Embryonic facial prominence (tissue), 1 donor: ENCODE results near the gene PCDHA8.
"Not testable (repeated sequence)": the region's sequence is repeated elsewhere in the genome, so short reads cannot be mapped to it uniquely, and the experiment has no call there.

ENCODE experiments used
- DNase-seq: peaks from one replicate; pipeline ENCODE4 v3.0.0-alpha.2; 2016; ENCODE audit errors: extremely low spot score

Gene PCDHA8

GRCh38 chr5:140827704-140828361 lies 13.2 kb upstream of the PCDHA8 start, which contains the start of gene PCDHA6:
TSS of gene PCDHA6 (plus strand) at chr5:140827960. CDS start at chr5:140828092, 132 bp downstream.
- no peak for DNase-seq

DNA sequence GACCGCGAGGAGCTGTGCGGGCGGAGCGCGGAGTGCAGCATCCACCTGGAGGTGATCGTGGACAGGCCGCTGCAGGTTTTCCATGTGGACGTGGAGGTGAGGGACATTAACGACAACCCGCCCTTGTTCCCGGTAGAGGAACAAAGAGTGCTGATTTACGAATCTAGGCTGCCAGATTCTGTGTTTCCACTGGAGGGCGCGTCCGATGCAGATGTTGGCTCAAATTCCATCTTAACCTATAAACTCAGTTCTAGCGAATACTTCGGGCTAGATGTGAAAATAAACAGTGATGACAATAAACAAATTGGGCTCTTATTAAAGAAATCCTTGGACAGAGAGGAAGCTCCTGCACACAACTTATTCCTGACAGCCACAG lies 12.6 kb upstream of the PCDHA8 start:
- no peak for DNase-seq

- DNase-seq = not testable (repeated sequence)
Measured at GRCh38 chr5:140829511-140830501, 11.2 kb upstream of the PCDHA8 start.

GRCh38 chr5:140833993-140834392 lies 7.0 kb upstream of the PCDHA8 start, which contains the start of gene PCDHA7:
TSS of gene PCDHA7 (plus strand) at chr5:140834269. CDS start at chr5:140834384, 115 bp downstream.
- no peak for DNase-seq

DNA sequence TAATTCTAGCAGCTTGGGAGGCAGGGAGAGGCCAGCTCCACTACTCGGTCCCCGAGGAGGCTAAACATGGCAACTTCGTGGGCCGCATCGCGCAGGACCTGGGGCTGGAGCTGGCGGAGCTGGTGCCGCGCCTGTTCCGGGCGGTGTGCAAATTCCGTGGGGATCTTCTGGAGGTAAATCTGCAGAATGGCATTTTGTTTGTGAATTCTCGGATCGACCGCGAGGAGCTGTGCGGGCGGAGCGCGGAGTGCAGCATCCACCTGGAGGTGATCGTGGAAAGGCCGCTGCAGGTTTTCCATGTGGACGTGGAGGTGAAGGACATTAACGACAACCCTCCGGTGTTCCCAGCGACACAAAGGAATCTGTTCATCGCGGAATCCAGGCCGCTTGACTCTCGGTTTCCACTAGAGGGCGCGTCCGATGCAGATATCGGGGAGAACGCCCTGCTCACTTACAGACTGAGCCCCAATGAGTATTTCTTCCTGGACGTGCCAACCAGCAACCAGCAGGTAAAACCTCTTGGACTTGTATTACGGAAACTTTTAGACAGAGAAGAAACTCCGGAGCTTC lies 6.5 kb upstream of the PCDHA8 start:
- DNase-seq = not testable (repeated sequence)

DNA sequence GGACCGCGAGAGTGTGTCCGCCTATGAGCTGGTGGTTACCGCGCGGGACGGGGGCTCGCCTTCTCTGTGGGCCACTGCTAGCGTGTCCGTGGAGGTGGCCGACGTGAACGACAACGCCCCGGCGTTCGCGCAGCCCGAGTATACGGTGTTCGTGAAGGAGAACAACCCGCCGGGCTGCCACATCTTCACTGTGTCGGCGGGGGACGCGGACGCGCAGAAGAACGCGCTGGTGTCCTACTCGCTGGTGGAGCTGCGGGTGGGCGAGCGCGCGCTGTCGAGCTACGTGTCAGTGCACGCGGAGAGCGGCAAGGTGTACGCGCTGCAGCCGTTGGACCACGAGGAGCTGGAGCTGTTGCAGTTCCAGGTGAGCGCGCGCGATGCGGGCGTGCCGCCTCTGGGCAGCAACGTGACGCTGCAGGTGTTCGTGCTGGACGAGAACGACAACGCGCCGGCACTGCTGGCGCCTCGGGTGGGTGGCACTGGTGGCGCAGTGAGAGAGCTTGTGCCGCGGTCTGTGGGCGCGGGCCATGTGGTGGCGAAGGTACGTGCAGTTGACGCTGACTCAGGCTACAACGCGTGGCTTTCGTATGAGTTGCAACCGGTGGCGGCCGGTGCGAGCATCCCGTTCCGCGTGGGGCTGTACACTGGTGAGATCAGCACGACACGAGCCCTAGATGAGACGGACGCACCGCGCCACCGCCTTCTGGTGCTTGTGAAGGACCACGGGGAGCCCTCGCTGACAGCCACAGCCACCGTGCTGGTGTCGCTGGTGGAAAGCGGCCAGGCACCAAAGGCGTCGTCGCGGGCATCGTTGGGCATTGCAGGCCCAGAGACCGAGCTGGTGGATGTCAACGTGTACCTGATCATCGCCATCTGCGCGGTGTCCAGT lies 5.1 kb upstream of the PCDHA8 start:
- DNase-seq = no peak

GRCh38 chr5:140842798-140843733 lies 2.1 kb downstream of the PCDHA8 start:
- no peak for DNase-seq

DNA sequence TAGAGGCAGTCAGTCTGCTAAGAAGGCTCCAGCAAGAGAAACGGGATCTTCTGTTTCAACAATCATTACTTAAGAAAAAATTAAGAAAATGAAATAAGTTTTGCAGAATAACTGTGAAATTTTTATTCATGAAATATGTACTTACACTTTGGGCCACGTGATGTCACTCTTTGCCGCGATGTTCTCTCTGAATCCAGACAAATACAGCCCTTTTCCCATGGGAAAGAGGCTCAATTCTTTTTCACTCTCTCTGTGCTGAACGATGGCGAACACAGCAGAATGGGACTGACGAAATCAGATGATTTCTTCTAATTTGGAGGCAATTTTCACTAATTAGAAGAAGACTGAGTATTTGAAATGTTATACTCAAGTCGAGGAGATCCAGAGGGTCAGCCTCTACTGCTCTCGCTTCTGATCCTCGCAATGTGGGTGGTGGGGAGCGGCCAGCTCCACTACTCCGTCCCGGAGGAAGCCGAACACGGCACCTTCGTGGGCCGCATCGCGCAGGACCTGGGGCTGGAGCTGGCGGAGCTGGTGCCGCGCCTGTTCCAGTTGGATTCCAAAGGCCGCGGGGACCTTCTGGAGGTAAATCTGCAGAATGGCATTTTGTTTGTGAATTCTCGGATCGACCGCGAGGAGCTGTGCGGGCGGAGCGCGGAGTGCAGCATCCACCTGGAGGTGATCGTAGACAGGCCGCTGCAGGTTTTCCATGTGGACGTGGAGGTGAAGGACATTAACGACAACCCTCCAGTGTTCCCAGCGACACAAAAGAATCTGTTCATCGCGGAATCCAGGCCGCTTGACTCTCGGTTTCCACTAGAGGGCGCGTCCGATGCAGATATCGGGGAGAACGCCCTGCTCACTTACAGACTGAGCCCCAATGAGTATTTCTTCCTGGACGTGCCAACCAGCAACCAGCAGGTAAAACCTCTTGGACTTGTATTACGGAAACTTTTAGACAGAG lies 7.4 kb downstream of the PCDHA8 start, which contains the start of gene PCDHA9:
Gene PCDHA9, plus strand, starts transcription at position 244 of the 964 bp plus-strand sequence. Its CDS starts 114 bp downstream, at position 358.
- DNase-seq = not testable (repeated sequence)

DNA sequence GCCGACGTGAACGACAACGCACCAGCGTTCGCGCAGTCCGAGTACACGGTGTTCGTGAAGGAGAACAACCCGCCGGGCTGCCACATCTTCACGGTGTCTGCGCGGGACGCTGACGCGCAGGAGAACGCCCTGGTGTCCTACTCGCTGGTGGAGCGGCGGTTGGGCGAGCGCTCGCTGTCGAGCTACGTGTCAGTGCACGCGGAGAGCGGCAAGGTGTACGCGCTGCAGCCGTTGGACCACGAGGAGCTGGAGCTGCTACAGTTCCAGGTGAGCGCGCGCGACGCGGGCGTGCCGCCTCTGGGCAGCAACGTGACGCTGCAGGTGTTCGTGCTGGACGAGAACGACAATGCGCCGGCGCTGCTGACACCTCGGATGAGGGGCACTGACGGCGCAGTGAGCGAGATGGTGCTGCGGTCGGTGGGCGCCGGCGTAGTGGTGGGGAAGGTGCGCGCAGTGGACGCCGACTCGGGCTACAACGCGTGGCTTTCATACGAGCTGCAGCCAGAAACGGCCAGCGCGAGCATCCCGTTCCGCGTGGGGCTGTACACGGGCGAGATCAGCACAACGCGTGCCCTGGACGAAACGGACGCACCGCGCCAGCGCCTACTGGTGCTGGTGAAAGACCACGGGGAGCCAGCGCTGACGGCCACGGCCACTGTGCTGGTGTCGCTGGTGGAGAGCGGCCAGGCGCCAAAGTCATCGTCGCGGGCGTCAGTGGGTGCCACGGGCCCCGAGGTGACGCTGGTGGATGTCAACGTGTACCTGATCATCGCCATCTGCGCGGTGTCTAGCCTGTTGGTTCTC lies 9.0 kb downstream of the PCDHA8 start:
- not testable (repeated sequence) for DNase-seq

GRCh38 chr5:140855772-140856674 lies 15.0 kb downstream of the PCDHA8 start, which contains the start of gene PCDHA10:
TSS of gene PCDHA10 (plus strand) at chr5:140855897. CDS start at chr5:140856049, 152 bp downstream.
- DNase-seq = no peak

- no peak for DNase-seq
Measured at GRCh38 chr5:140857177-140857986, 16.4 kb downstream of the PCDHA8 start.

DNA sequence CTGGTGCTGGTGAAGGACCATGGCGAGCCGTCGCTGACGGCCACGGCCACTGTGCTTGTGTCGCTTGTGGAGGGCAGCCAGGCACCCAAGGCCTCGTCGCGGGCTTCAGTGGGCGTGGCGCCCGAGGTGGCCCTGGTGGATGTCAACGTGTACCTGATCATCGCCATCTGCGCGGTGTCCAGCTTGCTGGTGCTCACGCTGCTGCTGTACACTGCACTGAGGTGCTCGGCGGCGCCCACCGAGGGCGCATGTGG lies 16.9 kb downstream of the PCDHA8 start:
- DNase-seq = no peak

DNA sequence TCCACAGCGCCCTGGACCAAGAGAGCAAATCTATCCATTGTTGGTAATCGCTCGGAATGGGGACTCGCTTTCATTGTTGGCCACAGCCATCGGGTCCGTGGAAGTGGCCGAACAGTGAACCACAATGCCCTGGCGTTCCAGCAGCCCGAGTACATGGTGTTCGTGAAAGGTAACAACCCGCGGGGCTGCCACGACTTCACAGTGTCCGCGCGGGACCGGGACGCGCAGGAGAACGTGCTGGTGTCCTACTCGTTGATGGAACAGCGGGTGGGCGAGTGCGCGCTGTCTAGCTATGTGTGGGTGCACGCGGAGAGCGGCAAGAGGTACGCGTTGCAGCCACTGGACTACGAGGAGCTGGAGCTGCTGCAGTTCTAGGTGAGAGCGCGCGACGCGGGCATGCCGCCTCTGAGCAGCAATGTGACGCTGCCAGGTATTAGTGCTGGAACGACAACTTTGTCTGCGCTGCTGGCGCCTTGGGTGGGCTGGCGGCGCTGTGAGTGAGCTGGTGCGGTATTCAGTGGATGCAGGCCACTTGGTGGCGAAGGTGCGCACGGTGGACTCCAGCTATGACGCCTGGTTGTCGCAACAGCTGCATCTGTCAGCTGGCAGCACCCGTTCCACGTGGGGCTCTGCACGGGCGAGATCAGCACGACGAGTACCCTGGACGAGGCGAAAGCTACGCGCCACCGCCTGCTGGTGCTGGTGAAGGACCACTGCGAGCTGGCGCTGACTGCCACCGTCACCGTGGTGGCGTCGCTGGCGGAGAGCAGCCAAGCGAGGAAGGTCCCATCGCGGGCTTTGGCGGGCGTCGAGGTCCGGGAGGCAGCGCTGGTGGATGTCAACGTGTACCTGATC lies 21.7 kb downstream of the PCDHA8 start:
- no peak for DNase-seq

- no peak for DNase-seq
Measured at GRCh38 chr5:140868721-140869554, 28.0 kb downstream of the PCDHA8 start, which contains the start of gene PCDHA11. TSS of gene PCDHA11 (plus strand) at chr5:140868957. CDS start at chr5:140869104, 147 bp downstream.
